Gastrocnemius medialis (tissue), 4 donors: ENCODE measurements around the gene RAD23A. TPM values are rescaled to one million over a fixed set of nuclear protein-coding genes. Genes with fewer than 3 reads are reported as not detected.

Experiments used
- ATAC-seq, 2 donors: fragments of 150-250 bp; one replicate each; pipeline ENCODE4 v1.9.1; 2016
- DNase-seq, 2 donors: peaks; one replicate each; pipeline ENCODE4 v3.0.0-alpha.2; 2019
- H3K27ac ChIP-seq, 4 donors: fragments of 200-600 bp; sonication (generic); 1 replicate in 1 of 4; 2 replicates in 3 of 4; pipeline ENCODE4 v1.5.1; 2016 to 2018; ENCODE audit warnings: mild to moderate bottlenecking in 2 of 4, moderate library complexity in 1 of 4
- H3K27me3 ChIP-seq, 3 donors: fragments of 200-600 bp; sonication (generic) in 2 of 3; 1 replicate in 1 of 3; 2 replicates in 2 of 3; pipeline versions ENCODE4 v1.5.1 to v1.6.0; 2016 to 2019; ENCODE audit warnings: mild to moderate bottlenecking in 1 of 3, moderate library complexity in 1 of 3
- H3K36me3 ChIP-seq, 2 donors: fragments of 200-600 bp; sonication (generic) in 1 of 2; one replicate each; pipeline ENCODE4 v1.5.1; 2017 to 2018
- H3K4me1 ChIP-seq, 2 donors: fragments of 200-600 bp; sonication (generic) in 1 of 2; one replicate each; pipeline ENCODE4 v1.5.1; 2016 to 2017; ENCODE audit warnings: mild to moderate bottlenecking in 2 of 2
- H3K4me3 ChIP-seq, 4 donors: fragments of 200-600 bp; sonication (generic) in 3 of 4; 1 replicate in 1 of 4; 2 replicates in 3 of 4; pipeline ENCODE4 v1.5.1; 2016 to 2019; ENCODE audit warnings: mild to moderate bottlenecking in 2 of 4
- H3K9me3 ChIP-seq, 3 donors: fragments of 200-600 bp; sonication (generic) in 2 of 3; 1 replicate in 1 of 3; 2 replicates in 2 of 3; pipeline ENCODE4 v1.5.1; 2016 to 2019
- POLR2A ChIP-seq, 2 donors: fragments of 450-650 bp; IDR thresholded peaks; one replicate each; pipeline ENCODE4 v1.6.1; 2017; ENCODE audit warnings: antibody characterized with exemption in 2 of 2, mild to moderate bottlenecking in 2 of 2, moderate library complexity in 2 of 2
- in situ Hi-C, 4 donors: fragments of 200-750 bp; cut with MboI; loops; one replicate each; pipeline versions ENCODE4 v1.15.0 to v1.8.0; 2017; ENCODE audit warnings: low sequenced_read_pairs in 4 of 4
- intact Hi-C: fragments of 100-400 bp; cut with DNase I; formaldehyde crosslinking; loops from one replicate; pipeline ENCODE4 v1.15.1; 2023; ENCODE audit warnings: low total_unique reads
- total RNA-seq, 4 donors: library from RNA; depleted of rRNA; stranded (reverse); fragments of >200 nt; gene quantifications; one replicate each; pipeline versions ENCODE4 v1.1.0 to v1.2.3, GENCODE V29; 2016
- TF ChIP-seq, protein P1 (sequence below), 5 experiments: fragments of 450-650 bp in 3 of 5; fragments of 200-600 bp in 2 of 5; sonication (generic) in 2 of 5; IDR thresholded peaks in 4 of 5; conservative IDR thresholded peaks in 1 of 5; 1 replicate in 4 of 5; 2 replicates in 1 of 5; pipeline ENCODE4 v1.5.1; 2016 to 2019; ENCODE audit warnings: antibody characterized with exemption in 5 of 5, mild to moderate bottlenecking in 3 of 5, moderate library complexity in 3 of 5

The RAD23A gene
- total RNA-seq, 4 donors from 2014 or later = 618 to 949 (median 780) TPM

DNA sequence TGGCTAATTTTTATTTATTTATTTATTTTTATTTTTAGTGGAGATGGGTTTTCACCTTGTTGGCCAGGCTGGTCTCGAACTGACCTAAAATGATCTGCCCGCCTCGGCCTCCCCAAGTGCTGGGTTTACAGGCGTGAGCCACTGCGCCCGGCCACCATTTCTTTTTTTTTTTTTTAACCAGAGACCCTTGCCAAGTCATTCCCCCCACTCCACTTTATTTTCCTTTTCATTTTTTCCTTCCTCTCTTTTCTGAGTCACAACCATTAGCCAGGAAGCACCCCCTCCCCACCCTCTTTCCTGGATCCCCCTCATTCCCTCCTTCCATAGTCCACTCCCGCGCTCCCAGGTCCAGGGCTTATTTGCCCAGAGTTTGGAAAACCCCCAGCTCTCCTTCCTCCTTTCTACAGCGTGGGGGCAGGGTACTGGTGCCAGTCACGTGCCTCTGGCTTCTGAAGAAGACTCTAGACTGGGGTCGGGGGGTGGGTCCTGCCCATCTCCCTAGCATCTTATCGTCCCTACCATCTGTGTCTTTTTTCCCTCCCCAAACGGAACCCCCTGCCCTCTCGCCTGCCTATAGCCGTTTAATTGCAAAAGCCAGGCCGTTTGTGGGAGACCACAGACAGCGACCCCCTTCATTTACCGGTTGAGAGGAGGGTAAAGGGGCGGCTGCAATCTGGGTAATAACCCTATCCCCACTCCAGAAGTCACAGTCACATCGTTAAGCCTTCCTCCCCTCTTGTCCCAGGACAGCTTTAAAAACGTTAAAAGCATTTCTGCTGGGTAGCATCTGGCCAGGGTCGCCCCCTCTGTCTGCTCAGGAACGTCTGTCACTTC is 8.4 kb upstream of the RAD23A start:
- Histone ChIP-seq H3K36me3 (peaks cover 0 to 25% of the 10 kb centered on the region in 2 donors), H3K4me1 (peaks cover 26 to 33% of the 10 kb centered on the region in 2 donors), H3K27me3 (no peaks in the 10 kb centered on the region), H3K9me3 (no peaks in the 10 kb centered on the region), H3K27ac (peak overlapping the region; percentile 62 to 99 (median 96)), H3K4me3 (peak overlapping the region; percentile 70 to 99 (median 86))
- TF ChIP-seq, protein P1, sequence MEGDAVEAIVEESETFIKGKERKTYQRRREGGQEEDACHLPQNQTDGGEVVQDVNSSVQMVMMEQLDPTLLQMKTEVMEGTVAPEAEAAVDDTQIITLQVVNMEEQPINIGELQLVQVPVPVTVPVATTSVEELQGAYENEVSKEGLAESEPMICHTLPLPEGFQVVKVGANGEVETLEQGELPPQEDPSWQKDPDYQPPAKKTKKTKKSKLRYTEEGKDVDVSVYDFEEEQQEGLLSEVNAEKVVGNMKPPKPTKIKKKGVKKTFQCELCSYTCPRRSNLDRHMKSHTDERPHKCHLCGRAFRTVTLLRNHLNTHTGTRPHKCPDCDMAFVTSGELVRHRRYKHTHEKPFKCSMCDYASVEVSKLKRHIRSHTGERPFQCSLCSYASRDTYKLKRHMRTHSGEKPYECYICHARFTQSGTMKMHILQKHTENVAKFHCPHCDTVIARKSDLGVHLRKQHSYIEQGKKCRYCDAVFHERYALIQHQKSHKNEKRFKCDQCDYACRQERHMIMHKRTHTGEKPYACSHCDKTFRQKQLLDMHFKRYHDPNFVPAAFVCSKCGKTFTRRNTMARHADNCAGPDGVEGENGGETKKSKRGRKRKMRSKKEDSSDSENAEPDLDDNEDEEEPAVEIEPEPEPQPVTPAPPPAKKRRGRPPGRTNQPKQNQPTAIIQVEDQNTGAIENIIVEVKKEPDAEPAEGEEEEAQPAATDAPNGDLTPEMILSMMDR (IDR thresholded peaks at IDR 0.05 in 4 of 5, conservative IDR thresholded peaks at IDR 0.05 in 1 of 5) = no peak
- no peak for TF ChIP-seq POLR2A (IDR thresholded peaks at IDR 0.05)
- no peak for DNase-seq
- in situ Hi-C loops = no loop called here
- no peak for ATAC-seq
- intact Hi-C loops = no loop called here

GRCh38 chr19:12937927-12938778 is 7.5 kb upstream of the RAD23A start, which contains the start of gene CALR:
TSS of gene CALR (plus strand) at chr19:12938609. CDS start at chr19:12938680, 71 bp downstream.
- Histone ChIP-seq H3K36me3 (peaks cover 0 to 32% of the 10 kb centered on the region in 2 donors), H3K4me3 (peak within 1 kb of the TSS; percentile 73 to 99 (median 98)), H3K4me1 (peaks cover 21 to 26% of the 10 kb centered on the region in 2 donors), H3K27me3 (no peaks in the 10 kb centered on the region), H3K27ac (peak within 1 kb of the TSS; percentile 83 to 99 (median 96)), H3K9me3 (no peaks in the 10 kb centered on the region)
- ATAC-seq (peak; percentile 93 to 97), DNase-seq (peak; percentile 100)
- TF ChIP-seq, protein P1 (IDR thresholded peaks at IDR 0.05 in 4 of 5, conservative IDR thresholded peaks at IDR 0.05 in 1 of 5) = no peak
- TF ChIP-seq POLR2A (IDR thresholded peaks at IDR 0.05) = peak; percentile 100
- intact Hi-C loops (no loop called here), in situ Hi-C loops (no loop called here)

DNA sequence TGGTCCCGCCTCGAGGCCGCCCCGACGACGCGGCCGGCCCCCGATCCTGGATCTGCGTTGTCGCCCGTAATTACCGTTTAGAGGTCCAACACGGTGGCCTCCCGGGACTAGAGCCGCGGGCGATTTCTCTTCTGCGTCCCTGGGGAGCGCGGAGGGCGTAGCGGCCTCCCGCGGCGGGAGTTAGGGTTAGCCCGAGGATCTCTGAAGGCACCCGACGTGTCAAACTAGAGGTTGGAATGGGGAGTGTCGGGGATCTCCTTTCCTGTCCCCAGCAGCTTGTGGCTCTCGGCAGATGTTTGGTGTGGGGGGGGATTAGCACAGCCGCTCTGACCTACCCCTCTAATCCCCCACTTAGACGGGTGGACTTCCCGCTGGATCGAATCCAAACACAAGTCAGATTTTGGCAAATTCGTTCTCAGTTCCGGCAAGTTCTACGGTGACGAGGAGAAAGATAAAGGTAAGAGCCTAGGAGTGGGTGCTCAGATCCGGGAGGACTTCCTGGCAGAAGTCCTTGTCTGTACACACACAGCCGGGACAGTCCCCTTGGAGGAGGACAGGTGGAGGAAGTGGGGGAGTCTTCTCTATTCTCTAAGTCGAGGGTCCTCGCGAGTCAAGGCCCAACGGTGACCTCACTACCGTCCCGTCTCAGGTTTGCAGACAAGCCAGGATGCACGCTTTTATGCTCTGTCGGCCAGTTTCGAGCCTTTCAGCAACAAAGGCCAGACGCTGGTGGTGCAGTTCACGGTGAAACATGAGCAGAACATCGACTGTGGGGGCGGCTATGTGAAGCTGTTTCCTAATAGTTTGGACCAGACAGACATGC is 6.7 kb upstream of the RAD23A start:
- peak overlapping the region; percentile 83 to 99 (median 96) for H3K27ac ChIP-seq
- H3K27me3 ChIP-seq = no peaks in the 10 kb centered on the region
- intact Hi-C loops = no loop called here
- peak overlapping the region; percentile 73 to 99 (median 98) for H3K4me3 ChIP-seq
- H3K36me3 ChIP-seq = peaks cover 0 to 39% of the 10 kb centered on the region in 2 donors
- TF ChIP-seq, protein P1 (IDR thresholded peaks at IDR 0.05 in 4 of 5, conservative IDR thresholded peaks at IDR 0.05 in 1 of 5) = peak; percentile 15 to 34 (median 28)
- peak in 1 of 2 donors; percentile 5 for TF ChIP-seq POLR2A (IDR thresholded peaks at IDR 0.05)
- ATAC-seq = peak; percentile 27 to 44
- DNase-seq = no peak
- H3K4me1 ChIP-seq = peaks cover 21 to 26% of the 10 kb centered on the region in 2 donors
- in situ Hi-C loops = no loop called here
- H3K9me3 ChIP-seq = no peaks in the 10 kb centered on the region

DNA sequence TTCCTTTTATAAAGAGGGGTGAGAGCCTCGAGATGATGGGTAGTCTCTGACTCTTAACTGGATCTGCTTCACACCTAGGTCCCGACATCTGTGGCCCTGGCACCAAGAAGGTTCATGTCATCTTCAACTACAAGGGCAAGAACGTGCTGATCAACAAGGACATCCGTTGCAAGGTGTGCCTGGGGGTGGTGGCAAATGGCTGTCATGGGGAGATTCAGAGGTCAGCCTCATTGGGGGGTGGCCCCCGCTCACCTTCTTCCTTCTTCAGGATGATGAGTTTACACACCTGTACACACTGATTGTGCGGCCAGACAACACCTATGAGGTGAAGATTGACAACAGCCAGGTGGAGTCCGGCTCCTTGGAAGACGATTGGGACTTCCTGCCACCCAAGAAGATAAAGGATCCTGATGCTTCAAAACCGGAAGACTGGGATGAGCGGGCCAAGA is 5.7 kb upstream of the RAD23A start:
- Histone ChIP-seq H3K27me3 (no peaks in the 10 kb centered on the region), H3K4me3 (peak overlapping the region in 3 of 4 donors; percentile 73 to 99 (median 99)), H3K4me1 (peaks cover 24 to 26% of the 10 kb centered on the region in 2 donors), H3K9me3 (no peaks in the 10 kb centered on the region), H3K27ac (peak overlapping the region; percentile 83 to 99 (median 96)), H3K36me3 (peaks cover 0 to 48% of the 10 kb centered on the region in 2 donors)
- DNase-seq (no peak), ATAC-seq (no peak)
- TF ChIP-seq, protein P1 (IDR thresholded peaks at IDR 0.05 in 4 of 5, conservative IDR thresholded peaks at IDR 0.05 in 1 of 5) = no peak
- no peak for TF ChIP-seq POLR2A (IDR thresholded peaks at IDR 0.05)
- in situ Hi-C loops = no loop called here
- intact Hi-C loops = loop anchor here (10.0 kb wide), 1 partner anchor 905 kb away; no protein-coding TSS in a partner anchor
